Measurements from ENCODE around the gene PHC2.

- TF ChIP-seq EP300 (IDR thresholded peaks at IDR 0.05; ENCODE audit: borderline replicate concordance) (no peak), CEBPB (IDR thresholded peaks at IDR 0.05) (no peak), EGR1 (IDR thresholded peaks at IDR 0.05) (no peak), TEAD4 (IDR thresholded peaks at IDR 0.05) (no peak), MAX (IDR thresholded peaks at IDR 0.05) (no peak), TAF1 (IDR thresholded peaks at IDR 0.05; ENCODE audit: low read depth) (no peak), ZBTB7A (IDR thresholded peaks at IDR 0.05; ENCODE audit: low read depth) (no peak), YY1 (IDR thresholded peaks at IDR 0.05; ENCODE audit: low read depth) (no peak), RAD21 (IDR thresholded peaks at IDR 0.05; ENCODE audit: low read depth) (no peak), CREB1 (IDR thresholded peaks at IDR 0.05; ENCODE audit: low read depth) (no peak), TCF12 (IDR thresholded peaks at IDR 0.05; ENCODE audit: low read depth) (no peak)
- TF ChIP-seq, protein P1, sequence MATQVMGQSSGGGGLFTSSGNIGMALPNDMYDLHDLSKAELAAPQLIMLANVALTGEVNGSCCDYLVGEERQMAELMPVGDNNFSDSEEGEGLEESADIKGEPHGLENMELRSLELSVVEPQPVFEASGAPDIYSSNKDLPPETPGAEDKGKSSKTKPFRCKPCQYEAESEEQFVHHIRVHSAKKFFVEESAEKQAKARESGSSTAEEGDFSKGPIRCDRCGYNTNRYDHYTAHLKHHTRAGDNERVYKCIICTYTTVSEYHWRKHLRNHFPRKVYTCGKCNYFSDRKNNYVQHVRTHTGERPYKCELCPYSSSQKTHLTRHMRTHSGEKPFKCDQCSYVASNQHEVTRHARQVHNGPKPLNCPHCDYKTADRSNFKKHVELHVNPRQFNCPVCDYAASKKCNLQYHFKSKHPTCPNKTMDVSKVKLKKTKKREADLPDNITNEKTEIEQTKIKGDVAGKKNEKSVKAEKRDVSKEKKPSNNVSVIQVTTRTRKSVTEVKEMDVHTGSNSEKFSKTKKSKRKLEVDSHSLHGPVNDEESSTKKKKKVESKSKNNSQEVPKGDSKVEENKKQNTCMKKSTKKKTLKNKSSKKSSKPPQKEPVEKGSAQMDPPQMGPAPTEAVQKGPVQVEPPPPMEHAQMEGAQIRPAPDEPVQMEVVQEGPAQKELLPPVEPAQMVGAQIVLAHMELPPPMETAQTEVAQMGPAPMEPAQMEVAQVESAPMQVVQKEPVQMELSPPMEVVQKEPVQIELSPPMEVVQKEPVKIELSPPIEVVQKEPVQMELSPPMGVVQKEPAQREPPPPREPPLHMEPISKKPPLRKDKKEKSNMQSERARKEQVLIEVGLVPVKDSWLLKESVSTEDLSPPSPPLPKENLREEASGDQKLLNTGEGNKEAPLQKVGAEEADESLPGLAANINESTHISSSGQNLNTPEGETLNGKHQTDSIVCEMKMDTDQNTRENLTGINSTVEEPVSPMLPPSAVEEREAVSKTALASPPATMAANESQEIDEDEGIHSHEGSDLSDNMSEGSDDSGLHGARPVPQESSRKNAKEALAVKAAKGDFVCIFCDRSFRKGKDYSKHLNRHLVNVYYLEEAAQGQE (IDR thresholded peaks at IDR 0.05; ENCODE audit: low read depth): no peak
Observed at GRCh38 chr1:33353531-33353930, 77.4 kb downstream of the PHC2 start.
